VCaP (cell line): ENCODE results near the gene ADCY7.

Experiments
- H3K27ac ChIP-seq: fragments of 450-650 bp; 2 replicates; pipeline ENCODE4 v1.5.1; 2017
- CTCF ChIP-seq: fragments of 450-650 bp; conservative IDR thresholded peaks from 2 replicates; pipeline ENCODE4 v1.5.1; 2017; ENCODE audit warnings: mild to moderate bottlenecking, moderate library complexity

ADCY7 gene

GRCh38 chr16:50266337-50267091, at the start of gene ADCY7:
Gene ADCY7 (plus strand): TSS chr16:50266551. CDS start chr16:50288180, 21,629 bp downstream.
- no peak within 1 kb of the TSS; the same call in 1 of the 2 replicates for H3K27ac ChIP-seq
- no peak for TF ChIP-seq CTCF

DNA sequence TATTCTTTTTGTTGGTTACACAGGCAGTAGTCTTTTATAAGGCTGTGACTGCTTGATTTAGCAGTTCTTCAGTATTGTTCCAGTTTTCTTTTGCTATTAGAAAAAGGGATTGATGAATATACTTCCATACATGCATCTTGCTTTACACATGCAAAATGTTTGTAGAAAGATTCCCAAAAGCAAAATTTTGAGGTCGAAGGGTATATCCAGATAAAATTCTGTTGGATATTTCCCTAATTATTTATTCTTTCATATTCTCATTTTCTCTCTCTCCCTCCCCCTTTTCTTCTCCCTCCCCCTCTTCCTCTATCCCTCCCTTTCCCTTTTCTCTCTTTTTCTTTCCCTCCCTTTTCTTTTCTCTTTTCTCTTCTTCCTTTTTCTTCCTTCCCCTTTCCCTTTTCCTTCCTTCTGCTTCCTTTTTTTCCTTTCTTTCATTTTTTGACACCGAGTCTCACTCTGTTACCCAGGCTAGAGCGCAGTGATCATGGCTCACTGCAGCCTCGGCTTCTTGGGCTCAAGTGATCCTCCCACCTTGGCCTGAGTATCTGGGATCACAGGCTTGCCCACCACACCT, 46.9 kb upstream of the ADCY7 start:
- H3K27ac ChIP-seq, result no peak overlapping the region
- no peak for TF ChIP-seq CTCF

DNA sequence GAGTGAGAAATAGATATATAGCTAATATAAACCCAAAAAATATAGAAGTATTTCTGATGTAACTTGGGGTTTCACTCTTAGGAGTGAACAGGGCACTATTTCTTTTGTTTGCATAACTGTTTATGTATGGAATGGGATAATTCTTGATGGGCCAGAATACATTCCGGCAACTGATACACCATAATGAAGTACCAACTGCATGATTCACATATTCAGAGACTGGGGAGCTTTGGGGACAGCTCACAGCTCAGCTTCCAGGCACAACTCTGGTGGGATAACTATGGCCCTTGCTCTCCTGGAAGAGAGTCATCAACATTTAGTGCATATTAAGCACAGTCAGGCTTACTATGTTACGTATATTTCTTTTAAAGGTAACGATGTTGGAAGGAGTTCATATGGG, 42.1 kb upstream of the ADCY7 start:
- TF ChIP-seq CTCF, result no peak
- no peak overlapping the region for H3K27ac ChIP-seq

DNA sequence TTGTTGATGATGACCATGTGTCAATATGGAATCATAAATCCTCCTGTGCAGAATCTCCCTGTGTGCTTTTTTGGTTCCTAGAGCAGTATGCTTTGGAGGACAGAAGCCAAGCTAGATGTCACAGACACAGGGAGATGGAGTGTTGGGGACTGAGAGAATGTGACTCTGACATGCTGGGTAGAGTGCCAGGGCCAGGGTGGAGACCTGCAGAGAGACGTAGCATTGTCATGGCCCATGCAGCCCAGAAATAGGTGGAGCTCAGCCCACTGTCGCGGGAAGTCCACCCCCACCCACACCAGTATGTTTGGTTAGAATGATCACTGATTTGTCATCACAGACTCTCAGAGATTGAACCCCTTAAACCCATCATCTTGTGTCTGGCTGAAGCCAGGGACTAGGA, 39.2 kb upstream of the ADCY7 start:
- H3K27ac ChIP-seq, result no peak overlapping the region
- no peak for TF ChIP-seq CTCF

- H3K27ac ChIP-seq, result no peak overlapping the region
- TF ChIP-seq CTCF, result no peak
Observed at GRCh38 chr16:50227665-50228064, 38.7 kb upstream of the ADCY7 start.

- H3K27ac ChIP-seq, result no peak overlapping the region
Observed at GRCh38 chr16:50228364-50228868, 37.9 kb upstream of the ADCY7 start.

More at GRCh38 chr16:50228364-50228868, 37.9 kb upstream of the ADCY7 start:
- TF ChIP-seq CTCF, result no peak
